ENCODE results near the gene KIF1C. TPM values are rescaled to one million over a fixed set of nuclear protein-coding genes. Genes with fewer than 3 reads are reported as not detected.
"Not testable (repeated sequence)": the region's sequence is repeated elsewhere in the genome, so short reads cannot be mapped to it uniquely, and the experiment has no call there.

KIF1C gene
- total and polyA plus RNA-seq, 12 donors, result 141 to 826 (median 592) TPM

GRCh38 chr17:5024604-5025003 is 26.9 kb downstream of the KIF1C start:
- intact Hi-C loops (cut with DNase I), result loop anchor here in 1 of 10 donors (5.0 kb wide), 1 partner anchor 38 kb away; no protein-coding TSS in a partner anchor
- Histone ChIP-seq H3K4me1 (peaks cover 0 to 12% (median 0%) of the 10 kb centered on the region in 9 donors), H3K27ac (no peak overlapping the region)

DNA sequence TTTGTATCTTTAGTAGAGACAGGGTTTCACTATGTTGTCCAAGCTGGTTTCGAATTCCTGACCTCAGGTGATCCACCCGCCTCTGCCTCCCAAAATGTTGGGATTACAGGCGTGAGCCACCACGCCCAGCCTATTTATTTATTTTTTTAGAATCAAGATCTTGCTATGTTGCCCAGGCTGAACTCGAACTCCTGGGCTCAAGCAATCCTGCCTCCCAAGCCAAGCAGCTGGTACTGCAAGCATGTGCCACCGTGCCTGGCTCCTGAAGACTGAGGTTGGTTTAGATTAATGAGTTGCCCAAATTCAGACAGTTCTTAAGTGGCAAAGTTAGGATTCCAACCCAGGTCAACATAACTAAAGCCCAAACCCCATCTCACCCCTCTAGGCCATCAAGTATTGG is 29.5 kb downstream of the KIF1C start:
- WGBS, 2 donors, result 83 to 93% methylated on average over 6 of the region's 6 CpGs
- H3K4me1 ChIP-seq, result peaks cover 0 to 19% (median 7%) of the 10 kb centered on the region in 9 donors
- no peak overlapping the region for H3K27ac ChIP-seq
- no peaks in the 10 kb centered on the region for H3K9me3 ChIP-seq
- ATAC-seq, result no peak
- DNase-seq, result no peak
- H3K4me3 ChIP-seq, result no peak overlapping the region
- no peaks in the 10 kb centered on the region for H3K27me3 ChIP-seq
- no peak for TF ChIP-seq CTCF (IDR thresholded peaks at IDR 0.05)
- H3K36me3 ChIP-seq, result peaks cover 0 to 30% (median 18%) of the 10 kb centered on the region in 9 donors
- intact Hi-C loops (cut with DNase I), result loop anchor here in 1 of 10 donors (5.0 kb wide), 1 partner anchor 35 kb away; no protein-coding TSS in a partner anchor

More at GRCh38 chr17:5024604-5025003, 26.9 kb downstream of the KIF1C start:
- TF ChIP-seq CTCF (IDR thresholded peaks at IDR 0.05), result no peak
- H3K4me3 ChIP-seq, result no peak overlapping the region
- no peaks in the 10 kb centered on the region for H3K9me3 ChIP-seq
- WGBS, 2 donors, result 95 to 99% methylated on average over 4 of the region's 4 CpGs
- no peaks in the 10 kb centered on the region for H3K27me3 ChIP-seq
- H3K36me3 ChIP-seq, result peaks cover 0 to 57% (median 41%) of the 10 kb centered on the region in 9 donors
- DNase-seq (no peak), ATAC-seq (peak in 1 of 8 donors; percentile 4)

DNA sequence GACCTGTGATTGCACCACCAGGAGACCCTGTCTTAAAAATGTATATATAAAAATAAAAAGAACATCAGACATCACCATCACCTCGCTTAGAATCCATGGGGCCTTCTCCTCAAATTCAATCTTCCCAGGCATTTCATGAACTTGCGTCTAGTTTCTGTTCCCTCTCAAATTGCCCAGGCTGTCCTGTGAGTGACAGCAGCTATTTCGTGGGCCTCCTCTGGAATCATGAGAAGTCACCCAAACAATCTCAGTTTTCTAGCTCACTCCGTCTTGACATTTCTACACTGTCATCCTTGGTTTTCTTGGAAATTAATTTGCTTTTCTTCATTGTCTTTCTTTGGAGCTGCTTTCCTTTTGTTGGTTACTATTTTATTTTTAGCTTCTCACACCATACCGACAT is 30.2 kb downstream of the KIF1C start:
- H3K27me3 ChIP-seq, result no peaks in the 10 kb centered on the region
- H3K36me3 ChIP-seq, result peaks cover 0 to 24% (median 12%) of the 10 kb centered on the region in 9 donors
- no peak overlapping the region for H3K4me3 ChIP-seq
- 68 to 73% methylated on average over 5 of the region's 5 CpGs for WGBS, 2 donors
- DNase-seq (no peak), ATAC-seq (no peak)
- H3K9me3 ChIP-seq, result no peaks in the 10 kb centered on the region
- TF ChIP-seq CTCF (IDR thresholded peaks at IDR 0.05), result no peak
- H3K4me1 ChIP-seq, result peaks cover 0 to 19% (median 7%) of the 10 kb centered on the region in 9 donors
- intact Hi-C loops (cut with DNase I), result loop anchor here in 1 of 10 donors (5.0 kb wide), 1 partner anchor 34 kb away; no protein-coding TSS in a partner anchor
- no peak overlapping the region for H3K27ac ChIP-seq

DNA sequence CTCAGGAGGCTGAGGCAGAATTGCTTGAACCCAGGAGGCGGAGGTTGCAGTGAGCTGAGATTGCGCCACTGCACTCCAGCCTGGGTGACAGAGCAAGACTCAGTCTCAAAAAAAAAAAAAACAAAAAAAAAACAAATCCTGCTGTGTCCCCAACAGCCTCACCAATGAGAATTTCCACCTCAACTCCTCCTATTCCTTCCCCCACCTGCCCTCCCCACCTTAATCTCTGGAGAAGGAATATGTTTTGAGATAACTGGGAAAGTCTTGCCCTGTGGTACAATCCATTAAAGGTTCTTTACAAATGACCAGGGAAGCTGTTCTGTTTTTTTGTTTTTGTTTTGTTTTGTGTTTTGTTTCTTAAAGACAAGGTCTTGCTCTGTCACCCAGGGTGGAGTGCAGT is 32.4 kb downstream of the KIF1C start:
- not testable (repeated sequence) for DNase-seq, H3K9me3 ChIP-seq, H3K36me3 ChIP-seq, H3K27ac ChIP-seq, H3K4me3 ChIP-seq, ATAC-seq, H3K27me3 ChIP-seq
- H3K4me1 ChIP-seq, result peaks cover 0 to 20% (median 7%) of the 10 kb centered on the region in 9 donors
- 88 to 96% methylated on average over 2 of the region's 2 CpGs for WGBS, 2 donors
- intact Hi-C loops (cut with DNase I), result loop anchor here in 4 of 10 donors (2.0 kb wide), 1 partner anchor 33 kb away; no protein-coding TSS in a partner anchor
